ENCODE results near the gene PPP4C.

Gene PPP4C

GRCh38 chr16:30094541-30095165 is 18.9 kb downstream of the PPP4C start:
- Histone ChIP-seq H3K36me3 (ENCODE audit: control insufficient read depth, insufficient read depth, low read length) (no peaks in the 10 kb centered on the region), H3K4me3 (ENCODE audit: low read depth, low read length) (no peak overlapping the region), H3K4me1 (ENCODE audit: control insufficient read depth, insufficient read depth, low read length) (no peaks in the 10 kb centered on the region), H3K9ac (ENCODE audit: low read depth, low read length) (no peak overlapping the region), H3K27me3 (ENCODE audit: control insufficient read depth, insufficient read depth, low read length) (no peaks in the 10 kb centered on the region), H3K9me3 (ENCODE audit: control insufficient read depth, insufficient read depth, low read length) (peaks cover 13% of the 10 kb centered on the region)

- Histone ChIP-seq H3K4me1 (ENCODE audit: control insufficient read depth, insufficient read depth, low read length) (no peaks in the 10 kb centered on the region), H3K9ac (ENCODE audit: low read depth, low read length) (peak overlapping the region; percentile 54), H3K27me3 (ENCODE audit: control insufficient read depth, insufficient read depth, low read length) (no peaks in the 10 kb centered on the region), H3K36me3 (ENCODE audit: control insufficient read depth, insufficient read depth, low read length) (no peaks in the 10 kb centered on the region), H3K4me3 (ENCODE audit: low read depth, low read length) (peak overlapping the region; percentile 53), H3K9me3 (ENCODE audit: control insufficient read depth, insufficient read depth, low read length) (peaks cover 13% of the 10 kb centered on the region)
These were observed 19.6 kb downstream of the PPP4C start for GRCh38 chr16:30095166-30096078.

- Histone ChIP-seq H3K4me3 (ENCODE audit: low read depth, low read length) (peak within 1 kb of the TSS; percentile 67), H3K4me1 (ENCODE audit: control insufficient read depth, insufficient read depth, low read length) (no peaks in the 10 kb centered on the region), H3K36me3 (ENCODE audit: control insufficient read depth, insufficient read depth, low read length) (no peaks in the 10 kb centered on the region), H3K9me3 (ENCODE audit: control insufficient read depth, insufficient read depth, low read length) (peaks cover 13% of the 10 kb centered on the region), H3K27me3 (ENCODE audit: control insufficient read depth, insufficient read depth, low read length) (no peaks in the 10 kb centered on the region), H3K9ac (ENCODE audit: low read depth, low read length) (peak within 1 kb of the TSS; percentile 54)
These were observed 20.5 kb downstream of the PPP4C start, which contains the start of gene YPEL3 for GRCh38 chr16:30096105-30096861. Gene YPEL3, minus strand, starts transcription at chr16:30096213. Its CDS starts 731 bp downstream, at chr16:30095482.

- no peaks in the 10 kb centered on the region for H3K36me3 ChIP-seq (ENCODE audit: control insufficient read depth, insufficient read depth, low read length)
- no peak overlapping the region for H3K9ac ChIP-seq (ENCODE audit: low read depth, low read length)
These were observed 21.2 kb downstream of the PPP4C start for GRCh38 chr16:30096862-30097563.

GRCh38 chr16:30104090-30104489 is 28.3 kb downstream of the PPP4C start:
- H3K27me3 ChIP-seq (ENCODE audit: control insufficient read depth, insufficient read depth, low read length) = no peaks in the 10 kb centered on the region
- no peaks in the 10 kb centered on the region for H3K9me3 ChIP-seq (ENCODE audit: control insufficient read depth, insufficient read depth, low read length)
- no peaks in the 10 kb centered on the region for H3K4me1 ChIP-seq (ENCODE audit: control insufficient read depth, insufficient read depth, low read length)
- H3K36me3 ChIP-seq (ENCODE audit: control insufficient read depth, insufficient read depth, low read length) = peaks cover 3% of the 10 kb centered on the region
- H3K9ac ChIP-seq (ENCODE audit: low read depth, low read length) = no peak overlapping the region
- no peak overlapping the region for H3K4me3 ChIP-seq (ENCODE audit: low read depth, low read length)

More at GRCh38 chr16:30096862-30097563, 21.2 kb downstream of the PPP4C start:
- peak overlapping the region; percentile 67 for H3K4me3 ChIP-seq (ENCODE audit: low read depth, low read length)
- H3K4me1 ChIP-seq (ENCODE audit: control insufficient read depth, insufficient read depth, low read length) = no peaks in the 10 kb centered on the region
- no peaks in the 10 kb centered on the region for H3K27me3 ChIP-seq (ENCODE audit: control insufficient read depth, insufficient read depth, low read length)
- peaks cover 13% of the 10 kb centered on the region for H3K9me3 ChIP-seq (ENCODE audit: control insufficient read depth, insufficient read depth, low read length)

GRCh38 chr16:30104492-30104891 is 28.7 kb downstream of the PPP4C start:
- Histone ChIP-seq H3K9ac (ENCODE audit: low read depth, low read length) (no peak overlapping the region), H3K4me3 (ENCODE audit: low read depth, low read length) (no peak overlapping the region), H3K27me3 (ENCODE audit: control insufficient read depth, insufficient read depth, low read length) (no peaks in the 10 kb centered on the region), H3K4me1 (ENCODE audit: control insufficient read depth, insufficient read depth, low read length) (no peaks in the 10 kb centered on the region), H3K9me3 (ENCODE audit: control insufficient read depth, insufficient read depth, low read length) (no peaks in the 10 kb centered on the region), H3K36me3 (ENCODE audit: control insufficient read depth, insufficient read depth, low read length) (peaks cover 3% of the 10 kb centered on the region)

- no peaks in the 10 kb centered on the region for H3K4me1 ChIP-seq (ENCODE audit: control insufficient read depth, insufficient read depth, low read length)
- no peak overlapping the region for H3K9ac ChIP-seq (ENCODE audit: low read depth, low read length)
- H3K9me3 ChIP-seq (ENCODE audit: control insufficient read depth, insufficient read depth, low read length) = no peaks in the 10 kb centered on the region
- peaks cover 3% of the 10 kb centered on the region for H3K36me3 ChIP-seq (ENCODE audit: control insufficient read depth, insufficient read depth, low read length)
- no peaks in the 10 kb centered on the region for H3K27me3 ChIP-seq (ENCODE audit: control insufficient read depth, insufficient read depth, low read length)
- no peak overlapping the region for H3K4me3 ChIP-seq (ENCODE audit: low read depth, low read length)
These were observed 32.5 kb downstream of the PPP4C start for GRCh38 chr16:30108059-30108850.

GRCh38 chr16:30110661-30111060 is 34.9 kb downstream of the PPP4C start:
- H3K9me3 ChIP-seq (ENCODE audit: control insufficient read depth, insufficient read depth, low read length) = no peaks in the 10 kb centered on the region
- no peak overlapping the region for H3K9ac ChIP-seq (ENCODE audit: low read depth, low read length)
- no peaks in the 10 kb centered on the region for H3K27me3 ChIP-seq (ENCODE audit: control insufficient read depth, insufficient read depth, low read length)
- H3K36me3 ChIP-seq (ENCODE audit: control insufficient read depth, insufficient read depth, low read length) = no peaks in the 10 kb centered on the region
- no peaks in the 10 kb centered on the region for H3K4me1 ChIP-seq (ENCODE audit: control insufficient read depth, insufficient read depth, low read length)
- no peak overlapping the region for H3K4me3 ChIP-seq (ENCODE audit: low read depth, low read length)

GRCh38 chr16:30112197-30113030 is 36.6 kb downstream of the PPP4C start:
- peaks cover 3% of the 10 kb centered on the region for H3K36me3 ChIP-seq (ENCODE audit: control insufficient read depth, insufficient read depth, low read length)
- no peak overlapping the region for H3K4me3 ChIP-seq (ENCODE audit: low read depth, low read length)
- no peaks in the 10 kb centered on the region for H3K4me1 ChIP-seq (ENCODE audit: control insufficient read depth, insufficient read depth, low read length)
- no peaks in the 10 kb centered on the region for H3K9me3 ChIP-seq (ENCODE audit: control insufficient read depth, insufficient read depth, low read length)
- no peaks in the 10 kb centered on the region for H3K27me3 ChIP-seq (ENCODE audit: control insufficient read depth, insufficient read depth, low read length)
- no peak overlapping the region for H3K9ac ChIP-seq (ENCODE audit: low read depth, low read length)

- Histone ChIP-seq H3K9me3 (ENCODE audit: control insufficient read depth, insufficient read depth, low read length) (no peaks in the 10 kb centered on the region), H3K36me3 (ENCODE audit: control insufficient read depth, insufficient read depth, low read length) (peaks cover 4% of the 10 kb centered on the region), H3K9ac (ENCODE audit: low read depth, low read length) (no peak within 1 kb of the TSS), H3K4me3 (ENCODE audit: low read depth, low read length) (no peak within 1 kb of the TSS), H3K4me1 (ENCODE audit: control insufficient read depth, insufficient read depth, low read length) (no peaks in the 10 kb centered on the region), H3K27me3 (ENCODE audit: control insufficient read depth, insufficient read depth, low read length) (no peaks in the 10 kb centered on the region)
These were observed 37.4 kb downstream of the PPP4C start, which contains the start of gene GDPD3 for GRCh38 chr16:30113031-30113710. Gene GDPD3, minus strand, starts transcription at chr16:30113537. Its CDS starts 59 bp downstream, at chr16:30113478.
